Measurements from ENCODE around the gene RNF212.

RNF212 gene

GRCh38 chr4:1154126-1154522 lies 40.8 kb upstream of the RNF212 start:
- Histone ChIP-seq H3K56ac (ENCODE audit: low read length) (no peak overlapping the region), H3K4ac (ENCODE audit: low read depth, low read length) (no peak overlapping the region), H3K23ac (ENCODE audit: low read length) (no peak overlapping the region), H3K18ac (ENCODE audit: low read length) (no peak overlapping the region), H2BK120ac (ENCODE audit: low read depth, low read length) (no peak overlapping the region), H3K9ac (ENCODE audit: low read length) (no peak overlapping the region), H3K4me2 (ENCODE audit: low read length) (no peak overlapping the region), H2AK5ac (ENCODE audit: low read length) (no peak overlapping the region), H2BK5ac (ENCODE audit: low read length) (no peak overlapping the region), H3K27ac (ENCODE audit: low read depth, low read length) (no peak overlapping the region), H3K27me3 (ENCODE audit: insufficient read depth, low read length, poor library complexity) (no peaks in the 10 kb centered on the region), H3K79me1 (ENCODE audit: low read length) (no peaks in the 10 kb centered on the region), H3K4me3 (ENCODE audit: low read length) (no peak overlapping the region), H2BK15ac (replicated peaks; ENCODE audit: low read depth) (no peak overlapping the region), H3K36me3 (ENCODE audit: control insufficient read depth, insufficient read depth, low read length) (no peaks in the 10 kb centered on the region), H4K5ac (ENCODE audit: low read length) (no peak overlapping the region), H3K79me2 (ENCODE audit: control insufficient read depth, insufficient read depth, low read length) (no peaks in the 10 kb centered on the region), H3K4me1 (ENCODE audit: control insufficient read depth, low read depth, low read length) (no peaks in the 10 kb centered on the region), H4K8ac (ENCODE audit: low read depth, low read length) (no peak overlapping the region)
- DNase-seq, result no peak
- WGBS (ENCODE audit: extremely low coverage, insufficient coverage, low lambda C conversion rate), result no CpG with 5 or more reads among the region's 7 CpGs

GRCh38 chr4:1153567-1154090 lies 40.3 kb upstream of the RNF212 start:
- no peak overlapping the region for H3K4ac ChIP-seq (ENCODE audit: low read depth, low read length)
- no peak overlapping the region for H3K9ac ChIP-seq (ENCODE audit: low read length)
- H2BK5ac ChIP-seq (ENCODE audit: low read length), result no peak overlapping the region
- H3K4me2 ChIP-seq (ENCODE audit: low read length), result no peak overlapping the region
- no peak overlapping the region for H3K4me3 ChIP-seq (ENCODE audit: low read length)
- H3K36me3 ChIP-seq (ENCODE audit: control insufficient read depth, insufficient read depth, low read length), result no peaks in the 10 kb centered on the region
- no peak overlapping the region for H4K5ac ChIP-seq (ENCODE audit: low read length)
- no peak overlapping the region for H3K18ac ChIP-seq (ENCODE audit: low read length)
- no peak overlapping the region for H2BK120ac ChIP-seq (ENCODE audit: low read depth, low read length)
- H3K23ac ChIP-seq (ENCODE audit: low read length), result no peak overlapping the region
- H3K79me1 ChIP-seq (ENCODE audit: low read length), result no peaks in the 10 kb centered on the region
- H3K4me1 ChIP-seq (ENCODE audit: control insufficient read depth, low read depth, low read length), result no peaks in the 10 kb centered on the region
- no peak overlapping the region for H4K8ac ChIP-seq (ENCODE audit: low read depth, low read length)
- H3K79me2 ChIP-seq (ENCODE audit: control insufficient read depth, insufficient read depth, low read length), result no peaks in the 10 kb centered on the region
- H2AK5ac ChIP-seq (ENCODE audit: low read length), result no peak overlapping the region
- no CpG with 5 or more reads among the region's 11 CpGs for WGBS (ENCODE audit: extremely low coverage, insufficient coverage, low lambda C conversion rate)
- no peaks in the 10 kb centered on the region for H3K27me3 ChIP-seq (ENCODE audit: insufficient read depth, low read length, poor library complexity)
- no peak overlapping the region for H3K56ac ChIP-seq (ENCODE audit: low read length)
- H2BK15ac ChIP-seq (replicated peaks; ENCODE audit: low read depth), result no peak overlapping the region
- H3K27ac ChIP-seq (ENCODE audit: low read depth, low read length), result no peak overlapping the region
- no peak for DNase-seq

- Histone ChIP-seq H4K8ac (ENCODE audit: low read depth, low read length) (no peak overlapping the region), H3K36me3 (ENCODE audit: control insufficient read depth, insufficient read depth, low read length) (no peaks in the 10 kb centered on the region), H2BK5ac (ENCODE audit: low read length) (no peak overlapping the region), H3K79me1 (ENCODE audit: low read length) (no peaks in the 10 kb centered on the region), H4K5ac (ENCODE audit: low read length) (no peak overlapping the region), H3K18ac (ENCODE audit: low read length) (no peak overlapping the region), H3K4me3 (ENCODE audit: low read length) (no peak overlapping the region), H3K9ac (ENCODE audit: low read length) (no peak overlapping the region), H3K4me2 (ENCODE audit: low read length) (no peak overlapping the region), H3K4me1 (ENCODE audit: control insufficient read depth, low read depth, low read length) (no peaks in the 10 kb centered on the region), H2BK120ac (ENCODE audit: low read depth, low read length) (no peak overlapping the region), H3K27ac (ENCODE audit: low read depth, low read length) (no peak overlapping the region), H3K56ac (ENCODE audit: low read length) (no peak overlapping the region), H3K23ac (ENCODE audit: low read length) (no peak overlapping the region), H2AK5ac (ENCODE audit: low read length) (no peak overlapping the region), H3K27me3 (ENCODE audit: insufficient read depth, low read length, poor library complexity) (no peaks in the 10 kb centered on the region), H3K4ac (ENCODE audit: low read depth, low read length) (no peak overlapping the region), H2BK15ac (replicated peaks; ENCODE audit: low read depth) (no peak overlapping the region), H3K79me2 (ENCODE audit: control insufficient read depth, insufficient read depth, low read length) (no peaks in the 10 kb centered on the region)
- WGBS (ENCODE audit: extremely low coverage, insufficient coverage, low lambda C conversion rate), result no CpG with 5 or more reads among the region's 6 CpGs
- no peak for DNase-seq
Measured at GRCh38 chr4:1152290-1152689, 38.9 kb upstream of the RNF212 start.

- Histone ChIP-seq H3K36me3 (ENCODE audit: control insufficient read depth, insufficient read depth, low read length) (no peaks in the 10 kb centered on the region), H4K5ac (ENCODE audit: low read length) (no peak overlapping the region), H3K4me3 (ENCODE audit: low read length) (no peak overlapping the region), H2BK5ac (ENCODE audit: low read length) (no peak overlapping the region), H4K8ac (ENCODE audit: low read depth, low read length) (no peak overlapping the region), H3K9ac (ENCODE audit: low read length) (no peak overlapping the region), H3K4me2 (ENCODE audit: low read length) (no peak overlapping the region), H3K18ac (ENCODE audit: low read length) (no peak overlapping the region), H3K56ac (ENCODE audit: low read length) (no peak overlapping the region), H3K79me2 (ENCODE audit: control insufficient read depth, insufficient read depth, low read length) (no peaks in the 10 kb centered on the region), H3K27ac (ENCODE audit: low read depth, low read length) (no peak overlapping the region), H3K27me3 (ENCODE audit: insufficient read depth, low read length, poor library complexity) (no peaks in the 10 kb centered on the region), H2BK15ac (replicated peaks; ENCODE audit: low read depth) (no peak overlapping the region), H2BK120ac (ENCODE audit: low read depth, low read length) (no peak overlapping the region), H3K4ac (ENCODE audit: low read depth, low read length) (no peak overlapping the region), H3K4me1 (ENCODE audit: control insufficient read depth, low read depth, low read length) (no peaks in the 10 kb centered on the region), H3K23ac (ENCODE audit: low read length) (no peak overlapping the region), H3K79me1 (ENCODE audit: low read length) (no peaks in the 10 kb centered on the region), H2AK5ac (ENCODE audit: low read length) (no peak overlapping the region)
- WGBS (ENCODE audit: extremely low coverage, insufficient coverage, low lambda C conversion rate), result no CpG with 5 or more reads among the region's 6 CpGs
- no peak for DNase-seq
Measured at GRCh38 chr4:1151541-1151940, 38.2 kb upstream of the RNF212 start.

- Histone ChIP-seq H3K9ac (ENCODE audit: low read length) (no peak overlapping the region), H3K4ac (ENCODE audit: low read depth, low read length) (no peak overlapping the region), H2AK5ac (ENCODE audit: low read length) (no peak overlapping the region), H4K8ac (ENCODE audit: low read depth, low read length) (no peak overlapping the region), H2BK15ac (replicated peaks; ENCODE audit: low read depth) (no peak overlapping the region), H3K79me1 (ENCODE audit: low read length) (no peaks in the 10 kb centered on the region), H3K4me1 (ENCODE audit: control insufficient read depth, low read depth, low read length) (no peaks in the 10 kb centered on the region), H4K5ac (ENCODE audit: low read length) (no peak overlapping the region), H3K4me2 (ENCODE audit: low read length) (no peak overlapping the region), H3K56ac (ENCODE audit: low read length) (no peak overlapping the region), H3K36me3 (ENCODE audit: control insufficient read depth, insufficient read depth, low read length) (no peaks in the 10 kb centered on the region), H3K27me3 (ENCODE audit: insufficient read depth, low read length, poor library complexity) (no peaks in the 10 kb centered on the region), H3K4me3 (ENCODE audit: low read length) (no peak overlapping the region), H3K18ac (ENCODE audit: low read length) (no peak overlapping the region), H2BK5ac (ENCODE audit: low read length) (no peak overlapping the region), H3K79me2 (ENCODE audit: control insufficient read depth, insufficient read depth, low read length) (no peaks in the 10 kb centered on the region), H3K23ac (ENCODE audit: low read length) (no peak overlapping the region), H2BK120ac (ENCODE audit: low read depth, low read length) (no peak overlapping the region), H3K27ac (ENCODE audit: low read depth, low read length) (no peak overlapping the region)
- no peak for DNase-seq
- no CpG with 5 or more reads among the region's 3 CpGs for WGBS (ENCODE audit: extremely low coverage, insufficient coverage, low lambda C conversion rate)
Measured at GRCh38 chr4:1150875-1151274, 37.5 kb upstream of the RNF212 start.

GRCh38 chr4:1139860-1140259 lies 26.5 kb upstream of the RNF212 start:
- H2AK5ac ChIP-seq (ENCODE audit: low read length), result no peak overlapping the region
- H3K27ac ChIP-seq (ENCODE audit: low read depth, low read length), result no peak overlapping the region
- no peak overlapping the region for H3K56ac ChIP-seq (ENCODE audit: low read length)
- H2BK5ac ChIP-seq (ENCODE audit: low read length), result no peak overlapping the region
- H3K4ac ChIP-seq (ENCODE audit: low read depth, low read length), result no peak overlapping the region
- H3K27me3 ChIP-seq (ENCODE audit: insufficient read depth, low read length, poor library complexity), result no peaks in the 10 kb centered on the region
- no peak overlapping the region for H2BK120ac ChIP-seq (ENCODE audit: low read depth, low read length)
- no peak overlapping the region for H4K5ac ChIP-seq (ENCODE audit: low read length)
- DNase-seq, result no peak
- H3K23ac ChIP-seq (ENCODE audit: low read length), result no peak overlapping the region
- no peaks in the 10 kb centered on the region for H3K36me3 ChIP-seq (ENCODE audit: control insufficient read depth, insufficient read depth, low read length)
- H4K8ac ChIP-seq (ENCODE audit: low read depth, low read length), result no peak overlapping the region
- no peak overlapping the region for H3K4me2 ChIP-seq (ENCODE audit: low read length)
- no peaks in the 10 kb centered on the region for H3K79me1 ChIP-seq (ENCODE audit: low read length)
- H2BK15ac ChIP-seq (replicated peaks; ENCODE audit: low read depth), result no peak overlapping the region
- no peaks in the 10 kb centered on the region for H3K4me1 ChIP-seq (ENCODE audit: control insufficient read depth, low read depth, low read length)
- no peak overlapping the region for H3K18ac ChIP-seq (ENCODE audit: low read length)
- no peak overlapping the region for H3K9ac ChIP-seq (ENCODE audit: low read length)
- no peaks in the 10 kb centered on the region for H3K79me2 ChIP-seq (ENCODE audit: control insufficient read depth, insufficient read depth, low read length)
- no CpG with 5 or more reads among the region's 1 CpG for WGBS (ENCODE audit: extremely low coverage, insufficient coverage, low lambda C conversion rate)
- no peak overlapping the region for H3K4me3 ChIP-seq (ENCODE audit: low read length)

Measured in mesendoderm (in vitro differentiated cells).